ENCODE results near the gene PTBP3. TPM values are rescaled to one million over a fixed set of nuclear protein-coding genes. Genes with fewer than 3 reads are reported as not detected.

Gene PTBP3
- total RNA-seq, 4 donors from 2014 or later, result 24.5 to 50.3 (median 39.7) TPM

DNA sequence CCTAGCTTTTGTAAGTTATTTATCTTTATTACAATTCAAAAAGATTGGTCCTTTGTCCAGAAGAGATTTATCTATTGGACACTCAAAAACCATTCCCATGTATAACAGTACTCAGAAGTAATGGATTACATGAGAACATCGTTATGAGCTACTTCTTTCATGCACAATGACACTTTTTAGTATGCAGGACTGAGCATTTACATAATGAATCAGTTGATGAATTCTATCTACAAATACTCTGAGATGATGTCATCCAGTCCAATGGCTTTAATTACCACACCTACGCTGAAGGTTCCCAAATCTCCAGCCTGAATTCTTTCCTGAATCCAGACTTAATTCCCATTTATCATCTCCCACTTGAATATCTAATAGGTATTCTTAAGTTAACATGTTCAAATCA is 75.3 kb downstream of the PTBP3 start:
- no peak for ATAC-seq (ENCODE audit: low FRiP score)
- DNase-seq (ENCODE audit: low spot score), result no peak
- TF ChIP-seq, protein P1, sequence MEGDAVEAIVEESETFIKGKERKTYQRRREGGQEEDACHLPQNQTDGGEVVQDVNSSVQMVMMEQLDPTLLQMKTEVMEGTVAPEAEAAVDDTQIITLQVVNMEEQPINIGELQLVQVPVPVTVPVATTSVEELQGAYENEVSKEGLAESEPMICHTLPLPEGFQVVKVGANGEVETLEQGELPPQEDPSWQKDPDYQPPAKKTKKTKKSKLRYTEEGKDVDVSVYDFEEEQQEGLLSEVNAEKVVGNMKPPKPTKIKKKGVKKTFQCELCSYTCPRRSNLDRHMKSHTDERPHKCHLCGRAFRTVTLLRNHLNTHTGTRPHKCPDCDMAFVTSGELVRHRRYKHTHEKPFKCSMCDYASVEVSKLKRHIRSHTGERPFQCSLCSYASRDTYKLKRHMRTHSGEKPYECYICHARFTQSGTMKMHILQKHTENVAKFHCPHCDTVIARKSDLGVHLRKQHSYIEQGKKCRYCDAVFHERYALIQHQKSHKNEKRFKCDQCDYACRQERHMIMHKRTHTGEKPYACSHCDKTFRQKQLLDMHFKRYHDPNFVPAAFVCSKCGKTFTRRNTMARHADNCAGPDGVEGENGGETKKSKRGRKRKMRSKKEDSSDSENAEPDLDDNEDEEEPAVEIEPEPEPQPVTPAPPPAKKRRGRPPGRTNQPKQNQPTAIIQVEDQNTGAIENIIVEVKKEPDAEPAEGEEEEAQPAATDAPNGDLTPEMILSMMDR (IDR thresholded peaks at IDR 0.05), result no peak

DNA sequence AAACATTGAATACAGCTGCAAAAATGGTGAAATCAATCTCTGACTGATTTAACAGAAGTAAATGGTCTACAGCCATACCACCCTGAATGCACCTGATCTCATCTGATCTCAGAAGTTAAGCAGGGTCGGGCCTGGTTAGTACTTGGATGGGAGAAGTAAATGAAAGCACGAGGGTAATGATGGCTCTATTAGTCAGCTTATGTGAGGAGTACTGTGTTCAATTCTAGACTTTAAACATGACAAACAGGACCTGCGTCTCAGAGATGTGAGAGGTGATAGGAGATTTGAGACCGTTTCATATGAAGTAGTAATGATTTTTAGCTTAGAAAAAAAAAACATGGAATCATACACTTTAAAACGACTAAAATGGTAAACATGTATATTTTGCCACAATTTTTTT is 81.2 kb downstream of the PTBP3 start:
- no peak for DNase-seq (ENCODE audit: low spot score)

GRCh38 chr9:112249277-112249676 is 84.1 kb downstream of the PTBP3 start:
- no peak for DNase-seq (ENCODE audit: low spot score)
- ATAC-seq (ENCODE audit: low FRiP score), result peak; percentile 32
- TF ChIP-seq, protein P1 (IDR thresholded peaks at IDR 0.05), result no peak

More for the DNA sequence above, 81.2 kb downstream of the PTBP3 start:
- TF ChIP-seq, protein P1 (IDR thresholded peaks at IDR 0.05), result no peak
- no peak for ATAC-seq (ENCODE audit: low FRiP score)

DNA sequence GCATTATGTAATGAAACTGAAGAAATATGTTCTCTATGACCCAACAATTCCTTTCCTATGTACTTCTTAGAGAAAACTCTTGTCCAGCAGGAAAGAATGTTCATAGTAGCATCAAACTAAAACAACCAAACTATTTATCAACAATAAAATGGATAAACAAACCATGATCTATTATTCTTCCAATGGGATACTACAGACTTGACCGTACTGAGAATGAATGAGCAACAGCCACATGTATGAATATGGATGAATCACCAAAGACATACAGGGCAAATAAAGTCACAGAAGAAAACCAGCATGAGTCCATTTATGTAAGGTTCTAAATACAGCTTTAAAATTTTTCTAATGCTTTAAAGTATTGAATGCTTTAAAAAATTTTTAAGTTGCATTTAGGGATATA is 84.7 kb downstream of the PTBP3 start:
- DNase-seq (ENCODE audit: low spot score) (no peak), ATAC-seq (ENCODE audit: low FRiP score) (no peak)
- TF ChIP-seq, protein P1 (IDR thresholded peaks at IDR 0.05), result no peak

- ATAC-seq (ENCODE audit: low FRiP score), result no peak
- DNase-seq (ENCODE audit: low spot score), result no peak
- TF ChIP-seq, protein P1 (IDR thresholded peaks at IDR 0.05), result no peak
Observed at GRCh38 chr9:112247090-112247489, 86.3 kb downstream of the PTBP3 start.

DNA sequence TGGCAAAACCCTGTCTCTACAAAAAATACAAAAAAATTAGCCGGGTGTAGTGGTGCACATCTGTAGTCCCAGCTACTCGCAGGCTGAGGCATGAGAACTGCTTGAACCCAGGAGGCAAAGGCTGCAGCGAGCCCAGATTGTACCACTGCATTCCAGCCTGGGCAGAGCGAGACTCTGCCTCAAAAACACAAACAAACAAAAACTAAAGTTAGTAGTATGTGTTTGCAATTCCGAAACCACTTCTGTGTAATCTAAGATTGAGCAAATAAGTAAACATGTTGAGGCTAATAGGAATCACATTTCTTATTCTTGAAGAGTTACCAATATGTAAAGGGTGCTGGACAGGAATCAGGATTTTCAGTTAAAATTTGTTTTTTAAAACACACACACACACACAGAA is 88.3 kb downstream of the PTBP3 start:
- no peak for ATAC-seq (ENCODE audit: low FRiP score)

GRCh38 chr9:112242147-112242804 is 91.1 kb downstream of the PTBP3 start:
- DNase-seq (ENCODE audit: low spot score), result no peak
- TF ChIP-seq, protein P1 (IDR thresholded peaks at IDR 0.05), result no peak
- no peak for ATAC-seq (ENCODE audit: low FRiP score)

More for the DNA sequence above, 88.3 kb downstream of the PTBP3 start:
- DNase-seq (ENCODE audit: low spot score), result no peak
- TF ChIP-seq, protein P1 (IDR thresholded peaks at IDR 0.05), result no peak

All from omental fat pad (tissue), 4 donors.